GOT3 (cell line): Measurements from ENCODE around the gene C1D.
"Not testable (repeated sequence)": the region's sequence is repeated elsewhere in the genome, so short reads cannot be mapped to it uniquely, and the experiment has no call there.

Source experiments
- DNase-seq: peaks from one replicate; lab custom pipeline; 2025; ENCODE audit warnings: mixed read lengths; lab: John Stamatoyannopoulos, UW

Gene C1D

GRCh38 chr2:67999332-67999731 is 63.5 kb downstream of the C1D start:
- DNase-seq, result no peak

GRCh38 chr2:67997903-67998302 is 64.9 kb downstream of the C1D start:
- DNase-seq, result no peak

- DNase-seq, result no peak
Observed at GRCh38 chr2:67997528-67997900, 65.3 kb downstream of the C1D start.

- DNase-seq, result no peak
Observed at GRCh38 chr2:67996772-67997527, 65.9 kb downstream of the C1D start.

GRCh38 chr2:67994716-67995115 is 68.1 kb downstream of the C1D start:
- no peak for DNase-seq

GRCh38 chr2:67994069-67994468 is 68.7 kb downstream of the C1D start:
- not testable (repeated sequence) for DNase-seq

GRCh38 chr2:67993329-67993728 is 69.5 kb downstream of the C1D start:
- no peak for DNase-seq

GRCh38 chr2:67991456-67991855 is 71.3 kb downstream of the C1D start:
- DNase-seq, result no peak
